Measurements from ENCODE around the gene HNMT. TPM values are rescaled to one million over a fixed set of nuclear protein-coding genes. Genes with fewer than 3 reads are reported as not detected.

The HNMT gene
- polyA plus RNA-seq, 1 of the 3 experiments (the other 2 are of a cell fraction) = 1.8 TPM

GRCh38 chr2:137987011-137987410 lies 22.7 kb downstream of the HNMT start:
- no peak for TF ChIP-seq POLR2AphosphoS5 (IDR thresholded peaks at IDR 0.05; ENCODE audit: low read depth, low read length)
- TF ChIP-seq, protein P1, sequence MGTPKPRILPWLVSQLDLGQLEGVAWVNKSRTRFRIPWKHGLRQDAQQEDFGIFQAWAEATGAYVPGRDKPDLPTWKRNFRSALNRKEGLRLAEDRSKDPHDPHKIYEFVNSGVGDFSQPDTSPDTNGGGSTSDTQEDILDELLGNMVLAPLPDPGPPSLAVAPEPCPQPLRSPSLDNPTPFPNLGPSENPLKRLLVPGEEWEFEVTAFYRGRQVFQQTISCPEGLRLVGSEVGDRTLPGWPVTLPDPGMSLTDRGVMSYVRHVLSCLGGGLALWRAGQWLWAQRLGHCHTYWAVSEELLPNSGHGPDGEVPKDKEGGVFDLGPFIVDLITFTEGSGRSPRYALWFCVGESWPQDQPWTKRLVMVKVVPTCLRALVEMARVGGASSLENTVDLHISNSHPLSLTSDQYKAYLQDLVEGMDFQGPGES (IDR thresholded peaks at IDR 0.05; ENCODE audit: low read depth, low read length) = no peak
- no peak for TF ChIP-seq YY1 (IDR thresholded peaks at IDR 0.05; ENCODE audit: low read depth)
- no peak for TF ChIP-seq EP300 (IDR thresholded peaks at IDR 0.05; ENCODE audit: borderline replicate concordance in 1 of 2, low read depth in 1 of 2, low read length in 1 of 2)
- no peak for TF ChIP-seq TCF12 (IDR thresholded peaks at IDR 0.05)
- no peak for TF ChIP-seq RFX5 (IDR thresholded peaks at IDR 0.05; ENCODE audit: low read length)
- TF ChIP-seq NRF1 (IDR thresholded peaks at IDR 0.05; ENCODE audit: low read depth, low read length) = no peak
- TF ChIP-seq FOXJ3 (CRISPR knock-in tag; IDR thresholded peaks at IDR 0.05) = no peak
- TF ChIP-seq FOXM1 (IDR thresholded peaks at IDR 0.05; ENCODE audit: low read depth) = no peak
- TF ChIP-seq RCOR1 (IDR thresholded peaks at IDR 0.05; ENCODE audit: low read length) = no peak
- no peak for TF ChIP-seq EZH2phosphoT487 (IDR thresholded peaks at IDR 0.05; ENCODE audit: borderline replicate concordance, low read depth)
- no peak for TF ChIP-seq JUND (IDR thresholded peaks at IDR 0.05)
- no peak overlapping the region for H3K9ac ChIP-seq
- no peak overlapping the region for H3K27ac ChIP-seq (ENCODE audit: low read depth in 2 of 2, low read length in 1 of 2)
- H3K4me1 ChIP-seq (ENCODE audit: control insufficient read depth in 1 of 2, insufficient read depth in 2 of 2, low read depth in 1 of 2, low read length in 1 of 2) = no peaks in the 10 kb centered on the region
- no peak overlapping the region for H2AFZ ChIP-seq (ENCODE audit: low read depth)
- no peaks in the 10 kb centered on the region for H4K20me1 ChIP-seq (ENCODE audit: insufficient read depth)
- no peaks in the 10 kb centered on the region for H3F3A ChIP-seq (replicated peaks; ENCODE audit: insufficient read depth)
- no peaks in the 10 kb centered on the region for H3K79me2 ChIP-seq (ENCODE audit: insufficient read depth)
- no peaks in the 10 kb centered on the region for H3K36me3 ChIP-seq (replicated peaks in 1 of 2; ENCODE audit: control insufficient read depth in 1 of 2, insufficient read depth in 2 of 2, low read length in 1 of 2)
- CTCF ChIA-PET = interaction anchor here (1.0 kb wide), 1 partner anchor 9 kb away, joined by 4 read pairs; no protein-coding TSS in a partner anchor
- no peaks in the 10 kb centered on the region for H3K9me2 ChIP-seq
- no peaks in the 10 kb centered on the region for H3K27me3 ChIP-seq (ENCODE audit: insufficient read depth)
- no peaks in the 10 kb centered on the region for H3K9me3 ChIP-seq
- H3K4me3 ChIP-seq (ENCODE audit: low read depth in 2 of 2, low read length in 1 of 2) = no peak overlapping the region
- POLR2A ChIA-PET = no interaction called here
- no peak overlapping the region for H3K4me2 ChIP-seq
- DNase-seq = no peak

GRCh38 chr2:137991078-137991477 lies 26.8 kb downstream of the HNMT start:
- no peaks in the 10 kb centered on the region for H3K9me2 ChIP-seq
- POLR2A ChIA-PET = no interaction called here
- no peak overlapping the region for H2AFZ ChIP-seq (ENCODE audit: low read depth)
- H3K27ac ChIP-seq (ENCODE audit: low read depth in 2 of 2, low read length in 1 of 2) = no peak overlapping the region
- no peak overlapping the region for H3K4me2 ChIP-seq
- no peaks in the 10 kb centered on the region for H3F3A ChIP-seq (replicated peaks; ENCODE audit: insufficient read depth)
- no peaks in the 10 kb centered on the region for H3K36me3 ChIP-seq (replicated peaks in 1 of 2; ENCODE audit: control insufficient read depth in 1 of 2, insufficient read depth in 2 of 2, low read length in 1 of 2)
- no peak overlapping the region for H3K4me3 ChIP-seq (ENCODE audit: low read depth in 2 of 2, low read length in 1 of 2)
- CTCF ChIA-PET = no interaction called here
- DNase-seq = no peak
- H3K79me2 ChIP-seq (ENCODE audit: insufficient read depth) = no peaks in the 10 kb centered on the region
- TF ChIP-seq JUND (IDR thresholded peaks at IDR 0.05) = no peak
- H3K9ac ChIP-seq = no peak overlapping the region
- H4K20me1 ChIP-seq (ENCODE audit: insufficient read depth) = no peaks in the 10 kb centered on the region
- H3K27me3 ChIP-seq (ENCODE audit: insufficient read depth) = no peaks in the 10 kb centered on the region
- H3K9me3 ChIP-seq = no peaks in the 10 kb centered on the region
- no peaks in the 10 kb centered on the region for H3K4me1 ChIP-seq (ENCODE audit: control insufficient read depth in 1 of 2, insufficient read depth in 2 of 2, low read depth in 1 of 2, low read length in 1 of 2)

- Histone ChIP-seq H3K4me2 (no peak overlapping the region), H3K9ac (no peak overlapping the region), H2AFZ (ENCODE audit: low read depth) (no peak overlapping the region), H3K9me3 (no peaks in the 10 kb centered on the region), H3K36me3 (replicated peaks in 1 of 2; ENCODE audit: control insufficient read depth in 1 of 2, insufficient read depth in 2 of 2, low read length in 1 of 2) (no peaks in the 10 kb centered on the region), H3K27ac (ENCODE audit: low read depth in 2 of 2, low read length in 1 of 2) (no peak overlapping the region), H3K4me3 (ENCODE audit: low read depth in 2 of 2, low read length in 1 of 2) (no peak overlapping the region), H3K79me2 (ENCODE audit: insufficient read depth) (no peaks in the 10 kb centered on the region), H3F3A (replicated peaks; ENCODE audit: insufficient read depth) (no peaks in the 10 kb centered on the region), H3K4me1 (ENCODE audit: control insufficient read depth in 1 of 2, insufficient read depth in 2 of 2, low read depth in 1 of 2, low read length in 1 of 2) (no peaks in the 10 kb centered on the region), H3K27me3 (ENCODE audit: insufficient read depth) (no peaks in the 10 kb centered on the region), H4K20me1 (ENCODE audit: insufficient read depth) (no peaks in the 10 kb centered on the region), H3K9me2 (no peaks in the 10 kb centered on the region)
- WGBS (ENCODE audit: low lambda C conversion rate) = no CpG with 5 or more reads among the region's 6 CpGs
- DNase-seq = no peak
- ChIA-PET POLR2A (no interaction called here), CTCF (no interaction called here)
- TF ChIP-seq FOXM1 (IDR thresholded peaks at IDR 0.05; ENCODE audit: low read depth) (no peak), PBX3 (IDR thresholded peaks at IDR 0.05) (no peak), GATA2 (CRISPR knock-in tag; IDR thresholded peaks at IDR 0.05) (no peak), EZH2phosphoT487 (IDR thresholded peaks at IDR 0.05; ENCODE audit: borderline replicate concordance, low read depth) (no peak)
- TF ChIP-seq, protein P2, sequence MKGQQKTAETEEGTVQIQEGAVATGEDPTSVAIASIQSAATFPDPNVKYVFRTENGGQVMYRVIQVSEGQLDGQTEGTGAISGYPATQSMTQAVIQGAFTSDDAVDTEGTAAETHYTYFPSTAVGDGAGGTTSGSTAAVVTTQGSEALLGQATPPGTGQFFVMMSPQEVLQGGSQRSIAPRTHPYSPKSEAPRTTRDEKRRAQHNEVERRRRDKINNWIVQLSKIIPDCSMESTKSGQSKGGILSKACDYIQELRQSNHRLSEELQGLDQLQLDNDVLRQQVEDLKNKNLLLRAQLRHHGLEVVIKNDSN (IDR thresholded peaks at IDR 0.05; ENCODE audit: borderline replicate concordance, low read depth) = no peak
Measured at GRCh38 chr2:137992039-137992646, 27.9 kb downstream of the HNMT start.

All from SK-N-SH (cell line).